ENCODE results near the gene DESI1. TPM values are rescaled to one million over a fixed set of nuclear protein-coding genes. Genes with fewer than 3 reads are reported as not detected.

DESI1 gene

Small RNAs within 50 kb of the gene (small RNA-seq; reads per million reads assigned to genes)
- gene RF00019 (ENCODE audit: insufficient read depth): not detected
